Medulla oblongata (tissue), 1 donor: ENCODE results near the gene GIT1.

Experiments used
- DNase-seq: peaks from one replicate; pipeline ENCODE4 v3.0.0-alpha.2; 2015; ENCODE audit errors: extremely low spot score

GIT1 gene

GRCh38 chr17:29615492-29616299, 26.2 kb upstream of the GIT1 start:
- peak; percentile 97 for DNase-seq

- no peak for DNase-seq
These were observed 25.6 kb upstream of the GIT1 start for GRCh38 chr17:29615048-29615385.

- peak; percentile 80 for DNase-seq
These were observed 25.1 kb upstream of the GIT1 start for GRCh38 chr17:29614349-29615047.

- DNase-seq: no peak
These were observed 24.4 kb upstream of the GIT1 start for GRCh38 chr17:29613856-29614255.

- DNase-seq: peak; percentile 91
These were observed 23.9 kb upstream of the GIT1 start for GRCh38 chr17:29613352-29613837.

- no peak for DNase-seq
These were observed 23.2 kb upstream of the GIT1 start for GRCh38 chr17:29612404-29613280.

GRCh38 chr17:29612094-29612403, 22.6 kb upstream of the GIT1 start:
- DNase-seq: no peak

- no peak for DNase-seq
These were observed 22.1 kb upstream of the GIT1 start for GRCh38 chr17:29611351-29612093.

GRCh38 chr17:29610395-29610794, 20.9 kb upstream of the GIT1 start:
- no peak for DNase-seq

- DNase-seq: no peak
These were observed 19.5 kb upstream of the GIT1 start for GRCh38 chr17:29608986-29609385.

GRCh38 chr17:29607557-29608195, 18.2 kb upstream of the GIT1 start:
- DNase-seq: no peak

- DNase-seq: no peak
These were observed 13.7 kb upstream of the GIT1 start for GRCh38 chr17:29603109-29603674.

GRCh38 chr17:29597361-29598172, 8.1 kb upstream of the GIT1 start:
- no peak for DNase-seq

- no peak for DNase-seq
These were observed 7.4 kb upstream of the GIT1 start for GRCh38 chr17:29596811-29597210.

- DNase-seq: no peak
These were observed 6.7 kb upstream of the GIT1 start for GRCh38 chr17:29595943-29596774.

GRCh38 chr17:29595107-29595942, 5.9 kb upstream of the GIT1 start:
- no peak for DNase-seq

- DNase-seq: no peak
These were observed 5.2 kb upstream of the GIT1 start for GRCh38 chr17:29594519-29595090.
